Medulla oblongata (tissue), 1 donor: Measurements from ENCODE around the gene SH3RF3.

Experiments
- DNase-seq: peaks from one replicate; pipeline ENCODE4 v3.0.0-alpha.2; 2015; ENCODE audit errors: extremely low spot score

The SH3RF3 gene

DNA sequence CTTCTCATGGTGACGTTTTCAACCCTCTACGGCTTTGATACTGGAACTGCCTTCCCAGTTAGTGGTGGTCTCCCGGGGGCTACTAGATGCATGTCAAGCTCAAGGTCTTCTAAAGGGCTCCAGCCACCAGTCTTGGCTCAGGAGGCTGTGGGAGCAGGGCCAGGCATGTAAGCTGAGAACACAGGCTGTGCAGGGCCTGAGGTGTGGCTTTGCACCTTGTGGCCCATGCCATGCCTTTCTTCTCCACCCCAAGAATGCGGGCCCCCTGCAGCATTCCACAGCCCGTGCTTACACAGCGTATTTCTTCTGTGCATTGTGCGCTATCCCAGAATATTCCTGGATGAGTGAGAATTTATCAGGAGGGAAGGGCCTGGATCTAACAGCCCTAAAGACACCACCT, 339.9 kb downstream of the SH3RF3 start:
- DNase-seq, result no peak

DNA sequence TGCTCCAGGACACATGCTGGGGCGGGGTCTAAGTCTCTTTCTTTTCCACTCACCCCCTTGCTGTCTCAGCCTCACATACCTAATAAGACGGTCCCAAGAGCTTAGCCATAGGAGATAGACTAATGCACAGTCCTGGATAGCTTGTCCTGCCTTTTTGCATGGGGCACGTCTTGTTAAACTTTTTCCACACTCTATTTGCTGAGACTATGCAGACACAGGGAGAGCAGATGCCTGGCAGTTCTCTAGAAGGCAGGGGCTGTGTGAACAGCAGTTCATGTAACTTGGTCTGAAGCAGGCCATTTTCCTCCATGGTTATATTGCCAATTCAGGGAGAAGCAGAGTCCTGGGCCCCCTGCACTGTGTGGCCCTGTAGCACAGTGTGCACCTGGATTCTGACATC, 342.7 kb downstream of the SH3RF3 start:
- no peak for DNase-seq

DNA sequence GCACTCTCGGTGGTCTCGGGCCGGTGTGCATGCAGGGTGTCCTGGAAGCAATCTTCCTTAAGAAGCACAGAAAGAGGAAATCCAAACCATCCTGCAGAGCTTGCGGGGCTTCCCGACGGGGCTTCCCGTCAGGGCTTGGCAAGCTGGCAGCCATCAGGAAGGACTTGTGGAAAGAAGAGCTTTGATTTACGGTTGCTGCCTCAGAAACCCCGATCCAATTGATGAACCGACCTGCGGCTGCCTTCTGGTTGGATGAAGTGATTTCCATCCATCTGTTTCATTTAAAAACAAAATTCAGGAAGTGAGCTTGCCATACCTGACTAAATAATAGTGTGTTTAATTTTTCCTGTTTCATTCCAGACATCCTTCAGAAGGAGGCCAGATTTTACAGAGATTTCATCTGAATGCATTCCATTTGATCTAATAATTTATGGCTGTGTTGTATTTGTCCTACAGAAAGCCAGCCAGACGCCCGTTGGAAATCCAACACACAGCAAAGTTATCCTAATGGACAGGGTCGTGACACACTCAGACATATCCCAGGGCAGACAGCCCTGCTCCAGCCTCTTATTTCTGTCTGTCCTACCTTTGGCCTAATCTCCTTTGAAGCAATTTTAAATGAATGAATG, 343.4 kb downstream of the SH3RF3 start:
- DNase-seq, result no peak

DNA sequence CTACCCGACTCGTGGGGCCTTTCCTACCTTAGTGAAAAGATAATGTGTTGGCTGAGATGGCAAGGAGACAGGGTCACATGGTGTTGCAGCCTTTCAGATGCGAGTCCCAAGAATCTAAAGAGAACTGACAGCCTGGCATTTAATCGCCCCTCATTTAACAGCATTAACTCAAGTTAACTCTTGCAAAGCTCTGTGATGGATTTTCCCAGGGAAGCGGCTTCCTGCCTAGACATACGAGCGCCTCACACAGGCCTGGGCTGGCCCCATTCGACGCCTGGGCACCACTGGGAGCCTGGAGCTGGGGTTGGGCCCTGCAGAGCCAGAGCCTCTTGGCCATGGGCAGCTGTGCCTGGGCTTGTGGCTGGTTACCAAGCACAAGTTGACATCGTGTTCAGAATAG, 344.0 kb downstream of the SH3RF3 start:
- DNase-seq, result no peak

DNA sequence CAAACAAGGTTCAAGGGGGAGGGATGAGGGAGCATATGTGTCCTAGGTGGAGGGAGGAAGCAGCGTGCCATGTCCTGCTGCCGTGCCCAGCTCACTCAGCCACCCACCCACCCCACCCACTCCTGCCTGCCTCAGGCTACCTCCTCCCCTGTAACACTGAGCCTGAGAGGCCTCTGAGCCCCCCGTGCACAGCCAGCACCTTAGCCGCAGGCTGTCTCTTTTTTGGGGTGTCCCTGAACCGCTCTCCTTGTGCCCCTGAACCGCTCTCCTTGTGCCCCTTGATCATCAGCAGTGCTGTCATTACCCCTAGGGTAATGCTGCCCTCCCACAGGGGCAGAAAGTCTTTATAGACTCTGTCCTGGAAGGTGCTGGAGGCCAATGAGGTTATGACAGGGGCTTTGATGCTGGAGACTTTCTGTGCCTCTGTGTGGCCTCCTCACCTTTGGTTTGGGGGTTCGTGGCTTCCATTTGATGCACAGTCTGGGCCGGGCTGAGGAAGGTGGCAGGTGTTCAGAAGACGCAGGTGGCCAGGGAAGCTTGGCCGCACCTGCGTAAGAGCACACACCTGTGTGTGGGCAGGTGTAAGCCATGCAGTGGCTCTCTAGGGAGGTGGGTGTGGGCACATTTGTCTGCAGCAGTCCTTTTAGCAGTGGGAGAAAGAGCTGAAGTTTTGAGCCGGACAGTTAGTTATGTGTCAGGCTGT, 344.8 kb downstream of the SH3RF3 start:
- no peak for DNase-seq

DNA sequence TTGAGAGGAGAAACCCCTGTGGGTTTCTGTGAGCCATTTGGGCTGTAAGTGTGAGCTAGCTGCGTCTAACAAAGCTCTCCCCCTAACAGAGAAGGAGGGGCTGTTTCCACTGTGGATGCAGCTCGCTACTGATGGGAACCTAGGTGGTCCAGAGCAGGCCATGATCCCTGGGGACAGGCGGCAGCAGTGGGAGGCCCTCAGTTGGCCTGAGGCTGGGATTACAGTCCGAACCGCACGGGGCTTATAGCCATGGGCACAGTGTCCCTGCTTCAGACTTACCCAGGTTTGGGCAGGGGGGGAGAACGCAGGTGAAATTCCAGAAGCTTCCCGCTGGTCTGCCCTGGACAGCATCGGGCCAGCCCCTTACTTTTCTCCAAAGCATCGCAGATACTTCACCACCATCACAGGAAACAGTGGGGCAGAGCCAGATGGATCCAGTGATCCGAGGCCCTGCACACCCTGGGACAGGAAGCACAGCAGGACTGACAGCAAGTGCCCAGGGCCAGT, 345.4 kb downstream of the SH3RF3 start:
- no peak for DNase-seq

DNA sequence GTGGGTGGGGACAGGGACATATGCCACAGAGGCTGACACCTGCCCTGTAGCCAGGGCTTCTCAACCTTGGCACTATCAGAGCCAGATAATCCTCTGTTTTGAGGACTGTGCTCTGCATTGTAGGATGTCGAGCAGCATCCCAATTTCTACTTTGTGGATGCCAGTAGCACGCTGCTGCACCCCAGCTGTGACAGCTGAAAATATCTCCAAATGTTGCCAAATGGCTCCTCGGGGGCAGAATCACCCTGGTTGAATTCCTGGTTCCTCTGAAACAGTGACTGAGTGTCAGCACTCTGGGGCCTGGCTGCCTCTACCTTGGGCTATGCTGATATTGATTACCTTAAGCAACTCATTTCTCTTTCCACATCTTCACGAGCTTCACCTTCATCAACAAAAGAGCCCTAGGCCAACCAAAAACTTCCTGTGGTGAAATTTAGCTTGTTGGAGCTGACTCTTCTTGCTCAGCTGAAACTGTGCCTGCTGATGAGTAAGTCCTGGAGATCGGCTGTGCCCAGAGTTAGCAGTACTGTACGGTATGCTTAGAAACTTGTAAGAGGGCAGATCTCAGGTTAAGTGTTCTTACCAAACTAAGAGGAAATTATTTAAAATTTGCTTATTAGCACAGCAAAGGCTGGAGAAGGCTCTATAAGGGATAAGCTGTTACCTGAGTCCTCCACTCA, 346.7 kb downstream of the SH3RF3 start:
- no peak for DNase-seq

DNA sequence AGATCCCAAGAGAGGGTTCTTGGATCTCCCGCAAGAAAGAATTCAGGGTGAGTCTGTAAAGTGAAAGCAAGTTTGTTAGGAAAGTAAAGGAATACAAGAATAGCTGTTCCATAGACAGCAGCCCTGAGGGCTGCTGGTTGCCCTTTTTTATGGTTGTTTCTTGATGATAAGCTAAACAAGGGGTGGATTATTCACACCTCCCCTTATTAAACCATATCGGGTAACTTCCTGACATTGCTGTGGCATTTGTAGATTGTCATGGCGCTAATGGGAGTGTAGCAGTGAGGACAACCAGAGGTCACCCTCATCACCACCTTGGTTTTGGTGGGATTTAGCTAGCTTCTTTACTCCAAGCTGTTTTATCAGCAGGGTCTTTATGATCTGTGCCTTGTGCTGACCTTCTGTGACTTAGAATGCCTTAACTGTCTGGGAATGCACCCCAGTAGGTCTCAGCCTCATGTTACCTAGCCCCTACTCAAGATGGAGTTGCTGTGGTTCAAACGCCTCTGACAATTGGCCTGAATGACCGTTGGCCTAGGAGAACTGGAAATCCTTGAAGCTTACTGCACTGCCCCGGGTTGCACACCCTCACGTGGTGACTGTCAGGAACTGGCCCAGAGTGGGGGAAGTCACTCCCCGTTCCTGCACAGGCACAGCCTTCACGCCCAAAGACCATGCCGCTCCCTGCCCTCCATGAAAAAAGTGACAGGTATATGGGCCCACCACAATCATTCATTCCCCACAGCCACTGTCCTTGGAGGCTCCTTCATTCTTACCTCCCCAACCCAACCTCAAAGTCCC, 347.8 kb downstream of the SH3RF3 start:
- no peak for DNase-seq

DNA sequence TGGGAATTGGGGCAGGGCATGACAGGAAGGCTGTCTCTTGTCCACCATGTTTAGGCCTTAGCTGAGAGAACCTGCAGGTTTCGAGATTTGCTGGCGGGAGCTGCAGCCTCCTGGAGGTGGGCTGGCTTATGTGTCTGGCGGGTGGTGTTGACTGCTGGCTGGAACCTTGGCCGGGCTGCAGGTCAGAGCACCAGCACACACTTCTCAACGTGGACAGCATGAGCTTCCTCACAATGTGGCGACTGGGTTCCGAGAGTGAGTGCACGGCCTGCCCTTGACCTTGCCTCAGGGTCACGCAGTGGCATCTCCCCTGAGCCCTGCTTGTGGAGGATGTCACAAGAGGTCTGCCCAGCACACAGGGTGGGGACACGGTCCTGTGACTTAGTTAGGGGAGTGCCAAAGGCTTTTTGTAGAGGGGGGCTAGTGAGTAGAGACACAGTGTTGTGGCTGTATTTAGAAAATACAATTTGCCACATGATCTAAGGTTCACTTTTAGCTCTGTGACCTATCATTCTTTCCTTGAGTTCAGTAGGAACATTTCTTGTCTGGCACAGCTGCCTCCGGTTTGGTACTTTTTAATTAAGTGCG, 350.0 kb downstream of the SH3RF3 start:
- no peak for DNase-seq

DNA sequence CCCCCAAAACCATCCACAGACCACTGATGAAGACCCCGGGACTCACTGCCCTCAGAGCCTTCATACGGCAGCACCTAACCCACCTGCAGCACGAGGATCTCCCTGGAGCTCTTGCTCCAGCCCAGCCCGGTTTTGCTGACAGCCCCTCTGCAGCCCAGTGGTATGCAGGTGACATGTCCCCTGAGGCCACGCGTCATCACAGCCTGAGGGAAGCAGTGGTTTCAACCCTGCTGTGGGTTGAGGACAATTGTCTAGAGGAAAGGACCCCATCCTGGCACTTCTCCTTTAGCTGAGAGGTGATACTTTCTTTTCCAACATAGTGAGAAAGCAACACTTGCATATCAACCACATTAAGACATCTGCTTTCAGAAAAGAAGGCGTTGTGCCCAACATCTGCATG, 350.8 kb downstream of the SH3RF3 start:
- DNase-seq, result no peak

DNA sequence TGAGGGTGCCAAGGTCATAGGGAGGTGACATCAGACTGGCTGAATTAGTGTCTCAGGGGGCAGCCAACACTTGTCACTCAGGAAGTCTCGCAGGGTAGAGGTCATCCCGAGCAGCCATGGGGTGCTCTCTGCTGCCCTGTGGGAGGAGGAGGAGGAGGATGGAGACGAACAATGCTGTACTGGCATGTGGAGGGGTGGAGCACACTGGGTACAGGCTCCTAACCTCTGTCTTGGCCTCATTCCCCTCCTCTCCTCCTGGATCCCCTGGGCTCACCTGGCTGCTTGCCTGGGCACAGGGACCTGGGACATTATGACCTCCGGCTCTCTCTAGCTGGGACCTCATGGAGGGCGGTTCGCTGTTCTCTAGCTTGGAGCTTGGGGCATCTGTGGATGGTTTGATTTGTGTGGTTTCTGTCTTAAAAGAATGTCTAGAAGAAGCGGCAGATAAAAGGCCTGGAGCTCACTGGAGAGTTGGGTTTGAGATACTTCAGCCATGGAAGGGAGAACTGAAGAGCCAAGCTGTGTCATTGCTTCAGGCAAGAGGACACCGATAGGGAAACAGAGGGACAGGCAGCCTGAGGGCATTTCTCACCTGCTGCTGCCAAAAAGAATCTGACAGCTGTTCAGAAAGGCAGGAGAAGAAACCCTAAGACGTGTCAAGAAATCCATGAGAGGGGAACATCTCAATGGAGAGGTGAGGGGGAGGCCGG, 351.6 kb downstream of the SH3RF3 start:
- no peak for DNase-seq

DNA sequence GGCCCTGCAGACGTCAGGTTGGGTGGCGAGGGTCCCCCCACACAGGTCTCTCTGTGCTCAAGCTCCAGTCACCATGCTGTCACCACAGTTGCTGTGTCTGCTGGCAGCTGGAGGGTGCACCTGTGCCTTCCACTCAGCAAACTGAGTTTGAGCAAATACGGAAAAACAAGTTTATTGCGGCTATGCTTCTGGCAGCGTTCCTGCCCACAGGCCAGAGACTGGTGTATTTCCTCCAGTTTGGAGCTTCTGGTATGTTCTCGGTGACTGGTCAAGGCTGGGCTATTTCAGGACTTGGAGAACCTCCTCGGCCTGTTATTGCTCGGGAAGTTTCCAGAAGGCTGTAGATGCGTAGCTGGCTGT, 352.2 kb downstream of the SH3RF3 start:
- peak; percentile 28 for DNase-seq

DNA sequence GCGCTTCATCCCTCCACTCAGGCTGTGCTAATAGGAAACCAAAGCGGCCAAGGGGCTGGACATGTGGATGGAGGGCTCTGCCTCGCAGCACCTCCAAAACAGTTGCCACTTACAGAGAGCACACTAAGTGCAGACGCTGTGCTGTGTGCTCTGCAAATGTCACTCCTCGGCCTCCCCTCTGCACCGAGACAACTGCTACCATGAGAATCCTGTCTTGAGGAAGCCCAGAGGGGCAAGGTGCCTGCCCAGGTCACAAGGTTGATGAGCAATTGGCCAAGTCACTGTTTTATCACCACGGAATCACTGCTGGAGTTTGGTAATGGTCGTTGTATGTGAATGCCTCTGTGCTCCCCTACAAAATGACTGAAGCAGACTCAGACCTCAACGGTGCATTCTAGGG, 352.6 kb downstream of the SH3RF3 start:
- DNase-seq, result no peak

DNA sequence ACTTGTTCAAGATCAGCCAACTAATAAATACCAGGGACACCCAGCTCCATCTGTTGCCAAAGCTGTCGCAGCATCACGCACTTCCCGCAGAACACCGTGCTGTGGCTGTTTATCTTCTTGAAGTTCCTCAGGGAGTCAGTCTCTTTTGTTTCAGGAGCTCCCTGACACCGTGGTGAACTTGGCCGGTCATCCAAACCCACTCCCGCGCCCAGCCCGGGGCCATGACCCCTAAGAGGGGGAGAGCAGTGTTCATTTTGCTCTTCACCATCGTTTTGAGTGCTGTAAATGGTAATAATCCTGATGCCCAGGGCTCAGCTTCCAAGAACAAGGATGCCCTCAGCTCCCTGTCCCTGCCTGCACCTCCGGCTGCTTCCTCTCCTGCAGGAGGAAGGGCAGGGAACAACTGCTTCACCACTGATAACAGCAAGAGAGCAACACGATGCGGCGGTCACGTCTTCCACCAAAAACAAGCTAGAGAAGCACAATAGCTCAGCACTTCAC, 353.4 kb downstream of the SH3RF3 start:
- DNase-seq, result no peak

DNA sequence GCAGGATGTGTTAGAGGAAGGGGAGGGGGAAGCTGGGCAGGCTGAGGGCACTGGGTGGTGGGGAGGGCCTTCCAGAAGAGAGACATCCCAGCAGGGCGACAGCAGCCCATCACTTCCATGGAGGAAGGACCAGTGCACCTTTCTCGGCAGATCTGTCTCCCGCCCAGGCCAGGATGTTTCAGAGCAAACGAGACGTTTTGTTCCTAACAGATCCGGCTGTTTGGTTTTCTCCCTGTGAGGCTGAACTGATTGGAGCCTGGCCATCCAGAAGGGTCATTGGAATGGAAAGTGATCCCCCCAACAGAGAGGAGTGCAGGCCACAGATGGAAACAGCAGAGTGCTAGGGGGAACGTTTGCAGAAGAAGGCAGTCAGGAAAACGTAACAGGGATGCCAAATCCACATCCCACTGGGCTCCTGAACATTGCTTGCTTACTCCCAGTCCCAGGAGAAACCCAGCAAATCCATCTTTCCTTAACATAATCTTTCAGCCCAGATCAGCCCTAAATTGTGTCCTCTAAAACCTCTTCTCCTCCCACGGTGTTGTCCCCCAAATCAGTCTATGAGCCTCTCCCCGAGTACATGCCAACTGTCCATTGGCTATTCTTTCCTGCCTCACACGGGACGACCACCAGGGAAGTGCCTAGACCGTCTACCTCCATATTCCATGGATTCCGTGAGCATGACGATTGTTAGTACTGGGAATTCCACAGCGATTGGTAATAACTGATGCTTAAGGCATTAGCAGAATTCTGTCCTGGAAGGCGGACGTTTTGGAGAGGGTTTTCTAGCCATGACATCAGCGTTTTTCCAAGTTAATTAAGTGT, 357.9 kb downstream of the SH3RF3 start:
- no peak for DNase-seq

DNA sequence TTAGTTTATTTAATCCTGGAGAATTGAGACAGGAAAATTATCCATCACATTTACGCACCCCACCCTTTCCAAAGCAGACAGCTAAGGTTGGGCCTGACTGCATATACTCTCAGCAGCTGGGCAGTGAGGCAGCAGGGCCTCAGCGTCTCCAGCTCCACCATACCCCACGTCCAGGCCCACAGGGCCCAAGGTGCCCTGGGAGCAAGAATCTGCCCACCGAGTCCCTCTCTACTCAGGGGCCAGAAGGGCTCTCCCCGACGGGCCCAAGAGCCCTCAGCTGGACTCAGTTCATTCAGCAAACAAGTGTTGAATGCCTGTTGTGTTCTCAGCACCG, 358.5 kb downstream of the SH3RF3 start:
- no peak for DNase-seq

DNA sequence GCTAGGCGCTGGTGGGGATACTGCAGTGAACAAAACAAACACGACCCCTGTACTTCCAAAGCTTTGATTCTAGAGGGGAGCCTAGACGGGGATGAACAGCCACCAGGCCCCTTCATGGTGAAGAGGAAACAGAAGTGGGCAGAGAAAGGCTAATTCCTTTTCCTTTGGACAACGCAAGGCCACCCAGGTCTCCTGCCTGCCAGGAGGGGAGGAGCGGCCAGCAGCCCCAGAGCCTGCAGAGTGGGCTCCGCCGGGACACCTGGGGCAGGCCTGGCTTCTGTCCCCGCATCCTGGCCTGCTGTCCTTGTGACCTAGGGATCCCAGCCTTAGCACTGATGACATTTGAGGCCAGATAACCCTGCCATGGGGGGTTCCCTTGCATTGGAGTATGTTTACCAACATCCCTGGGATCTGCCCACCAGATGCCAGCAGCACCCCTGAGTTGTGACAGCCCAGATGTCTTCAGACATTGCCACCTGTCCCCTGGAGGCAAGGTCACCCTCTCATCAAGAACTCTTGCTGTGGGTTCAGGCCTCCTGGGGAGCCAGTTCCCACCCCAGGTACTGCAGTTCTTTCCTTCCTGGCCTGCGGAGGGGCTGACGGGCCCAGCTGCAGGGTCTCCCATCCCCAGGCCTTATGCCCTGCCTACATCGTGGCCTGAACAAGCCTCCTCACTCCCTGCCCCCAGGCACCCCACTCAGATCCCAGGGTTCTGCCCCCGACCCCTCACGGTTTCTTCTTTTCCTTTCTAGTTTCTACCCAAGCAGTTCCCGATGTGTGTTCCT, 359.1 kb downstream of the SH3RF3 start:
- no peak for DNase-seq

DNA sequence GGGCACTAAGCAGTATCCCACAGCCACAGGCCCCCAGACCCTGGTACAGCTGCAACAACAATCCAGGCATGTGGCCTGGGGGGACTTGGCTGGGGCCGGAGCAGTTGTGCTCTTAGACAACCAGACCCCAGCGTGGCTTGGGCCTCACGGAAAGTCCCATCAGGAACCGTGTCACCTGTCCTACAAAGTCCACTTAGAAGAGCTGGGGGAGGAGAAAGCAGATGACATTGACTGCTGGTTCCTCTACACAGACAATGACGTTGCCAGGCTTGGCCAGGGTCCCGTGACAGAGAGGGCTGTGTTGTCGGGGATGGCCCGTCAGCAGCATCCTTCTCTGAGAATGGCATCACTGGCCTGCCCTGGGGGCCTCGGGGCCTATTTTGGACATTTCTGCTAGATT, 360.3 kb downstream of the SH3RF3 start:
- no peak for DNase-seq

DNA sequence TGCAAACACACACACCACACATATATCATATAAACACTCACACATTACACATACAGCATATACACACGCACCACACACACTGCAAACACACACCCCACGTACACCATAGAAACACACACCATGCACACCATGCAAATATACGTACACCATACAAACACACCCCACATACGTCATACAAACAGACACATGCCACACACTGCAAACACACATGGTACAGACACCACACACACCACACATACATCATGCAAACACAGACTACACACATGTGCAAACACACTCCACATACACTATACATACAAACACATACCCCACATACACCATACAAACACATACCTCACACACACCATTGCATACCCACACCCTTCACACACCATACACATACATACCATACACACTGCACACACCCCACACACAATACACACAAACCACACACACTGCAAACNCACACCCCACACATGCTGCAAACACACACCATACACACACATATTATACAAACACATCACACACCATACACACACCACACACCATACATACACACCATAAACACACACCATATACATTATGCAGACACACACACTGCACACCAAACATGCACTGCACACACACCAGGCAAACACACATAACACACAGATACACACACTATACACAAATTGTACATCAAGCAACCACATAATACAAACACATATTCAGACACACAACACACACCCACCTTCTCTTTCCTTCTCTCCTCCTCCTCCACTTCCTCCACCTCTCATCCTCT, 364.4 kb downstream of the SH3RF3 start:
- no peak for DNase-seq
